Spleen (tissue), 7 donors: ENCODE data around the gene C2orf80.

Experiments
- CTCF ChIP-seq, 11 experiments: fragments of 200-600 bp in 7 of 11; fragments of 450-650 bp in 4 of 11; sonication (generic) in 4 of 11; IDR thresholded peaks in 8 of 11; conservative IDR thresholded peaks in 3 of 11; 1 replicate in 7 of 11; 2 replicates in 4 of 11; pipeline versions ENCODE4 v1.4.0 to v1.8.0; 2016 to 2021; ENCODE audit warnings: antibody characterized with exemption in 11 of 11, inconsistent platforms in 4 of 11, mild to moderate bottlenecking in 1 of 11
- POLR2A ChIP-seq, 3 donors: fragments of 450-650 bp; IDR thresholded peaks; one replicate each; pipeline ENCODE4 v1.5.1; 2017; ENCODE audit warnings: antibody characterized with exemption in 3 of 3, mild to moderate bottlenecking in 1 of 3
- POLR2AphosphoS5 ChIP-seq, 3 donors: sonication (generic); formaldehyde crosslinking; IDR thresholded peaks; one replicate each; pipeline ENCODE4 v1.5.1; 2017; ENCODE audit warnings: antibody characterized with exemption in 3 of 3
- donor health status: DM: no; HTN: no; CAD: no; lungs with moderate emphysema.
- donor health status: DM: no; HTN: no; CAD: no.
- donor health status: DM: no; HTN: no; CAD: no.

- TF ChIP-seq POLR2A (IDR thresholded peaks at IDR 0.05) (no peak), CTCF (IDR thresholded peaks at IDR 0.05 in 8 of 11, conservative IDR thresholded peaks at IDR 0.05 in 3 of 11) (no peak), POLR2AphosphoS5 (IDR thresholded peaks at IDR 0.05) (no peak)
Measured at GRCh38 chr2:208129744-208130711, 59.8 kb downstream of the C2orf80 start, which contains the start of gene CRYGC.
